Kidney glomerular epithelial cell (primary cell): ENCODE data around the gene TMEFF2.

ENCODE experiments used
- DNase-seq: peaks from one replicate; lab custom pipeline; 2025; lab: John Stamatoyannopoulos, UW

The TMEFF2 gene

GRCh38 chr2:192064459-192064858 is 130.3 kb downstream of the TMEFF2 start:
- no peak for DNase-seq

- DNase-seq = no peak
These were observed 134.6 kb downstream of the TMEFF2 start for GRCh38 chr2:192060161-192060560.

DNA sequence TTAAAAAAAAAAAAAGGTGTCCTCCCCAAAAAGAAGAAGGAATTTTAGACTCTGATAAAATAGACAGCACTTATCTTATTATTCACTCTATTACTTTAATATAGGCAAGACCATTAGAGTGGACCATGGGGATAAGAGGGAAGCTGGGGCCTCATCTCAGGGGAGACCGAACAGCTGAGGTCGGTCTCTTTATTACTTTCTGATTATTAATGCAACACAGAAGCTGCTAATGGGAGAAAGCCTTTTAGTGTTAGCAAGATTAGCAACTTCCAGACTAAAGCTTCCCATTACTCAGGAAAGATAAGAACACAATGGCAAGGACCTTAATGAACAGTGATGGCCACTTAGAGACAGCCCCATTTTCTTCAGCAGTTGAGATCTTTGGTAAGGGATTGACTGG is 135.5 kb downstream of the TMEFF2 start:
- no peak for DNase-seq

DNA sequence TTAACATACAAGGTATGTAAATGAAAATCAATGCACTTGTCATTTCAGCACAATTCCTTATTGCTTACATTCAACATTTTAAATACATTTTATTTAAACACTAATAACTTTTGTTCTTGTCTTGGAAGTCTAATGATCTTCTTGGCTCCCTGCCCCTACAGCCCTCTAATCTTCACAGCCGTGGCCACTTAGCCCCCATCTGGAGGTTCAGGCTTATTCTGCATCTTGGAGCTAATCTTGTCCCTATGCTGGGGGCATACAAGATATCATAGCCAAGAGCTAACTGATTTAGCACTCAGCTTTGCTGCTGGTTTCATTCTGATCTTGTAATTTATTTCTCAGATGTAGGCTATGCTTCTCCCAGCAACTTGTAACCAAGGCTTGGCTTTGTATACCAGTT is 140.8 kb downstream of the TMEFF2 start:
- DNase-seq = no peak

DNA sequence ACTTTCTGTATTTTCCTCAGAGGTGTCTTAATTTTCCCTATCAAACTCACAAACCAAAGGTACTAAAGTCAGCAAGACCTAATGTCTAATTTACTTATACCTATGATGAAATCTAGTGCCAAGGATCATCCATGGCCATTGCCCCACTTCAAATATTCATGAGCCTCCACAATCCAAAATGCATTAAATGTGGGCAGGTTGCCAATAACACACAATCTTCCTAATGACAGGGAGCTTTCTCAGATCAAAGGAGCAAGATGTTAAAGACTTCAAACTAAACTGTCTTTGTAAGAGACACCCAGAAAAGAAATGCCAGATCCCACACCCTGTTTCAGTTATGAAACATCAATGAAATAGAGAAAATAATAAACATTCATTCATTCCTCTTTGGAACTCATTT is 143.2 kb downstream of the TMEFF2 start:
- DNase-seq = no peak

DNA sequence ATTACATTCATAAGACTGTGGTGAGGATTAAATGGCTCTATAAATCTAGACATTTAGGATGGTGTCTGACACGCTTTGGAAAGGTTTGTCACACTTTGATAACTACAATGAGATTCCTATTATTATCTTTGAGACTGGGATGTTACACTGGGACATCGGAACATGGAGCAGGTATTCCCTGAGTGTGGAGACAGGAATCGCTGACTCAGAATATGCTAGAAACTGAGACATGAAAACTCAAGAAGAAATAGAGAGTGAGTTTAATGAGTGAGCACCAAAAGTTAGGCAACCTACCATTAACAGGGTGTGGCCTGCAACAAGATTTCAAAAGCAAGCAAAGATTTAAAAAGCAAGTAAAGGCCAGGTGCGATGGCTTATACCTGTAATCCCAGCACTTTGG is 145.4 kb downstream of the TMEFF2 start:
- no peak for DNase-seq

GRCh38 chr2:192047315-192048107 is 147.2 kb downstream of the TMEFF2 start:
- peak; percentile 26 for DNase-seq

GRCh38 chr2:192044496-192044895 is 150.2 kb downstream of the TMEFF2 start:
- DNase-seq = no peak

DNA sequence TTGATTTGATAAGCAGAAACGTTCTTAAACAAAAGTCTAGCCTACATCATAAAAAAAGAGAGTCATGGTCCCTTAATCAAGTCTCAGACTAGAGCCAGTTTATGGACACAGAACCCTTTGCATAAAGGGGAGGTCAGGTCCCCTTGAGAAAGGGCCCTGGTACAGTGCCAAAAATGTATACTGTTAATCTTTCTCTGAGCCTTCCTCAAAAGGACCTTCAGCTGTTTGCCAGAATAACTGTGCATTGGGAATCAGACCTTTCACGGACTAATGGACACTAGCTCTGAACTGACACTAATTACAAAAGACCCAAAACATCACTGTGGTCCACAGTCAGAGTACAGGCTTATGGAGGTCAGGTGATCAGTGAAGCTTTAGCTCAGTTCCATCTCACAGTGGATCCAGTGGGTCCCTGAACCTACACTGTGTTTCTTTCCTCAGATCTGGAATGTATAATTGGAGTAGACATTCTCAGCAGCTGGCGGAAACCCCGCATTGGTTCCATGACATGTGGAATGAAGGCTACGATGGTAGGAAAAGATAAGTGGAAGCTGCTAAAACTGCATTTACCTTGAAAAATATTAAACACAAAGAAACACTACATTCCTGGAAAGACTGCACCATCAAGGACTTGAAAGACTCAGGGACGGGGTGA is 151.4 kb downstream of the TMEFF2 start:
- no peak for DNase-seq

DNA sequence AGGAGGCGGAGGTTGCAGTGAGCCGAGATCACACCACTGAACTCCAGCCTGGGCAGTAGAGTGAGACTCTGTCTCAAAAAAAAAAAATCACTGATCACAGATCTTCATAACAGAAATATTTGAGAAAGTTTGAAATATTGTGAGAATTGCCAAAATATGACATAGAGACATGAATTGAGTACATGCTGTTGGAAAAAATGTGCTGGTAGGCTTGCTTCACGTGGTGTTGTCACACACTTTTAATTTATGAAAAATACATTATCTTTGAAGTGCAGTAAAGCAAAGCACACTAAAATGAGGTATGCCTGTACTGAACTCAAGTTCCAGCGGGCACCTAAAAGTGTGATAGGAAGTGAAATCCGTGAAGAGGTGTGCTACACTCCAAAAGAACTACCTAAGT is 152.6 kb downstream of the TMEFF2 start:
- no peak for DNase-seq

DNA sequence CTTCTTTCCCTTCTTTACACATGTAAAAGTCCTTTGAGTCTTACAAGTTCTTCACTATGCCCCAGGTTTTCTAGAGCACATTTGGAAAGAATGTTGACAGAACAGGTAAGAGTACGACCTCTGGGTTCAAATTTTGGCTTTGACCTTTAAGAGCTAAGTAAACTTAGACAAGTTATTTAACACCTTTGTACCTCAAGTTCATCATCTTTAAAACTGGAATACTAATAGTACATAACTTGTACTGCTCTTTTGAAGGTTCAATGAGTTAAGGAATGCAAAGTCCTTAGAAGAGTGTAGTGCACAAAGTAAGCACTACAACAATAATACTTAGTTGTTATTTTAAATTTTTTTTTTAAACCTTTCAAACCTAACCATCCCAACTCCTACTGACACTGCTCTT is 156.6 kb downstream of the TMEFF2 start:
- DNase-seq = no peak

- DNase-seq = no peak
These were observed 158.8 kb downstream of the TMEFF2 start for GRCh38 chr2:192035731-192036442.

GRCh38 chr2:192030856-192031255 is 163.9 kb downstream of the TMEFF2 start:
- DNase-seq = no peak

DNA sequence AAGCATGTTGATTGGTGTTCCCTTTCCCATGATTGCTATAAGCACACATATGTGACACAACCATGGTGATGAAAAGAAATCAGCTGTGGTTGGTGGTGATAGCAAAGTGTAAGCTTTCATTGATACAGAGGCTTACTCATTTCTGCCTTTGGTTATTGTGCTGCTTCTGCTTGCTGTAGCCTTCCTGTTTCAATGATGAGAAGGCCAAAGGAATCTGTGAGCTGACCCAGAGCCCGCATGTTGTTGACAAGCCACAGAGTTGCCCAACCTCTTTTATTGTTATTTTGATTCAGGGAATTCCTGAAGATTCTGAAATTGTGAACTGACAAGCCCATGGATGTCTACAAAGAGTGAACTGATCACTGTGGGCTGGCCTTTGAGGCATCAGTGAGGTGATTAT is 164.4 kb downstream of the TMEFF2 start:
- DNase-seq = no peak

DNA sequence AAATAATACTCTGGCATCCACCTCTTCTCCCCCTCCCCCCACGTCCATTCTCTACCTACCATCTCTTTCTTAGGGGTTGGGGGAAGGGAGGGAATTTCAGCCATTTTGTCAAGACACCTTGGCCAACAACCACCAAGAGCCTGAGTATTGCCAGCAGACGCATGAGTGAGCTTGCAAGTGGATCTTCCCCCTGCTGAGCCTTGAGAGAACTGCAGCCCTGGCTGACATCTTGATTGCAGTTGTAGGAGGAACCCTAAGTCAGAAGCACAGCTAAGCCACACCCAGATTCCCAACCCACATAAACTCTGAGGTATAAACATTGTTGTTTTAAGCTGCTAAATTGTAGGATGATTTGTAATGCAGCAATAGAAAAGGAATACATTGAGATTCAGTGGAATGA is 165.6 kb downstream of the TMEFF2 start:
- no peak for DNase-seq

DNA sequence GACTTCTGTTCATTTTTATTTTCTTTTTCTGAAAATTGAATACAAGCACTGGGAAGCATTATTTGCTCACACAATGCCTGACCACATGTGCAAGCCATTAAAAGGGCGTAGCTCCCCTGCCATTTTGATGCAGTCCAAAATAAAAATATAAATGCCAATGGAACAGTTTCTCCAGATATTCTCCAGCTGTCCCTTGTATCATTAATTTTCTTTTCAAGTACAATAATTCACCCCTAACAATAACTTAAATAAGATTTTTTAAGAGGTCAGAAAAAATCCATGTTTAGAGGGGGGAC is 168.0 kb downstream of the TMEFF2 start:
- DNase-seq = no peak

- no peak for DNase-seq
These were observed 168.5 kb downstream of the TMEFF2 start for GRCh38 chr2:192026059-192026824.

- no peak for DNase-seq
These were observed 169.1 kb downstream of the TMEFF2 start for GRCh38 chr2:192025637-192026036.

DNA sequence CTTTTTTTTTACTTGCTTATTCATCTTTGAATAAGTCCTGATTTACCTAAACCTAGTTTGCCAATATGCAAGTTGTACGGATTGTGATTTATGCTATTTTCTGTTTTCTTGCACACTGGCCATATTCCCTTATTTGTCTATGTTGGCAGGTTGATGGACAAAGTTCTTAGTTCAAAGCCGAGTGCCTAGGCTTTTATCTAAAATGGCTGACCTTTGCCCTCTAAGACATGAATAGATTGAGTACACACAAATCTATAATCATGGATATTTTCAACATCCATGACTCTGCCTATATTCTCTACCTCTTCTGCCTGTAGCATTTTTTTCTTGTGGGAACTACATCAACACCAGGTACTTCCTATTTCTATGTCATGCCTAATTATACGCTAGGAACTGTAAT is 171.7 kb downstream of the TMEFF2 start:
- no peak for DNase-seq

DNA sequence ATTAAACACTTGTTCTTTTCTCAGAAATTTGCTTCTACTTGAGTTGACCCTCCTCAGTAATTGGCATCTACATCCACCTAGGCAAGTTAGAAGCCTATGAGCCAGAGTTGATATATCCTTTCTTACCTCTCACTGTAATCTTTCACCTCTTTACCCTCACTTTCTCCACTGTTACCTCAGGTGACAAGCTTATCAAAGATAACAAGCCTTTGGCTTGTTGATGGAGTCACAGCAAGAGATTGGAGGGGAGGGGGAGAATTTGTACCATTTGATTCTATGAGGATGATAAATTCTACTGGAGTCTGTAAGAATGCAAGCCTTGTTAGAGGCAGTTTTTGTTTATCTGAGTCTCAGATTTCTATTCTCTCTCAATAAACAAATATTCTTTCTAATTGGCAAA is 176.9 kb downstream of the TMEFF2 start:
- no peak for DNase-seq

DNA sequence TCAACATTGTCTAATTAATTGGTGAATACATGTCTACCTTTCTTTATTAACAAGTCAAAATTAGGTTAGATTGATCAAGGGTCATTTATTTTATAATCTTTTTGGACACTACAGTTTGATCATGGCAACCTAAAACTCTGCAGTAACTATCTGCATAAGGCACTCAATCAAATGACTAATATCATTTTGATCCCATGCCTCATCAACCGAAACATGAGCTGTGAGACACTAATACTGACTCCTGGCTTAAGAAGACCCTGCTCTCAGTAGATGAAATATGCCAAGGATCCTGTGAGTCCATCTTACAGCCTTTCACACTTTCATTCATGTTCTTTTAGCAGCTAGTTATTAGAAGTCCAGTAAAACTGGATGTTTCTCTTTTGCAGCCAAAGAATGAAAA is 178.5 kb downstream of the TMEFF2 start:
- no peak for DNase-seq

DNA sequence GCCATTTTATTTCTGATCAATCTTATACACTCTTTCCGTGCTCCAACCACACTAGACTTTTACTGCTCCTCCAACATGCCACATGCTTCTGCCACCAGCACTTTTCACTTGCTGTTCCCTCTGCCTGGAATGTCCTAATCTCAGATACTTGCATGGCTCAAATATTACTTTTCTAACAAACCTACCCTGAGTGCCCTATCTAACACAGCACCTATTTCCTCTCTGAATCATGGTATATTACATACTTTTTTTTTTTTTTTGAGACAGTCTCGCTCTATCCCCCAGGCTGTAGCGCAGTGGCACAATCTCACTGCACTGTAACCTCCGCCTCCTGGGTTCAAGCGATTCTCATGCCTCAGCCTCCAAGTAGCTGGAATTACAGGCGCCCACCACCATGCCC is 181.5 kb downstream of the TMEFF2 start:
- no peak for DNase-seq

GRCh38 chr2:192011196-192011595 is 183.5 kb downstream of the TMEFF2 start:
- no peak for DNase-seq
